Pancreas (tissue), 10 donors: ENCODE measurements around the gene IWS1. TPM values are rescaled to one million over a fixed set of nuclear protein-coding genes. Genes with fewer than 3 reads are reported as not detected.
"Not testable (repeated sequence)": the region's sequence is repeated elsewhere in the genome, so short reads cannot be mapped to it uniquely, and the experiment has no call there.

Experiments used
- ATAC-seq, 4 donors: fragments of 200-7000 bp; cut with Tn5 transposase; one replicate each; pipeline versions ENCODE4 v1.8.0 to v1.9.1; 2020; ENCODE audit warnings: mild to moderate bottlenecking in 4 of 4, moderate library complexity in 4 of 4
- DNase-seq, 6 donors: peaks; one replicate each; pipeline ENCODE4 v3.0.0-alpha.2; 2020
- FAIRE-seq: peaks from 2 replicates; lab custom pipeline; 2012; peaks lifted over from hg19 to GRCh38; lab: Jason Lieb, UNC
- H3K27ac ChIP-seq, 4 donors: fragments of 200-600 bp; sonication (generic); 1 replicate in 3 of 4; 2 replicates in 1 of 4; pipeline versions ENCODE4 v1.5.0 to v1.8.0; 2020
- H3K27me3 ChIP-seq, 4 donors: fragments of 200-600 bp; one replicate each; pipeline ENCODE4 v1.8.0; 2021
- H3K36me3 ChIP-seq, 3 donors: fragments of 200-600 bp; sonication (generic) in 1 of 3; one replicate each; pipeline versions ENCODE4 v1.5.0 to v1.8.0; 2020 to 2021
- H3K4me1 ChIP-seq, 3 donors: fragments of 200-600 bp; one replicate each; pipeline ENCODE4 v1.8.0; 2021
- H3K4me3 ChIP-seq, 4 donors: fragments of 200-600 bp; sonication (generic) in 2 of 4; one replicate each; pipeline versions ENCODE4 v1.5.0 to v1.8.0; 2020 to 2021
- H3K9me3 ChIP-seq, 4 donors: fragments of 200-600 bp; one replicate each; pipeline ENCODE4 v1.8.0; 2021
- CTCF ChIP-seq, 4 donors: fragments of 200-600 bp; sonication (generic) in 3 of 4; IDR thresholded peaks; one replicate each; pipeline versions ENCODE4 v1.5.0 to v1.8.0; 2021; ENCODE audit warnings: antibody characterized with exemption in 4 of 4
- WGBS, 2 donors: extraction: QIAGEN DNeasy Blood & Tissue Kit; methylation state at CpG; one replicate each; pipeline ENCODE4 v1.1.7; 2013; 5-methylcytosine and 5-hydroxymethylcytosine counted together
- intact Hi-C, 3 donors: fragments of 100-400 bp; cut with DNase I; formaldehyde crosslinking; loops; one replicate each; pipeline versions ENCODE4 v1.11.1 to v1.14.2; 2022
- polyA plus RNA-seq, 2 donors: library from polyadenylated mRNA; stranded (reverse); fragments of 200-250 nt; gene quantifications; one replicate each; pipeline ENCODE4 v1.2.3, GENCODE V29; 2013
- total RNA-seq, 6 donors: library from RNA; stranded (reverse); fragmentation: NEBNext Ultra II Directional in 4 of 6; extraction: Animal tissue kit (Norgen Biotek cat#: 25700) in 4 of 6; gene quantifications; one replicate each; pipeline versions ENCODE4 v1.2.1 to v1.2.4, GENCODE V29; 2021 to 2023
- donor health status: healthy with polysubstance abuse.
- donor health status: DM: no; HTN: no; CAD: no; lungs with moderate emphysema.
- donor health status: DM: no; HTN: no; CAD: no.
- donor health status: control.
- donor health status: control.
- donor health status: Bipolar disorder and iron deficiency.
- donor health status: DM: yes; HTN: yes; CAD: no.
- donor health status: DM: no; HTN: no; CAD: no.
- donor health status: DM: no; HTN: no; CAD: no.
- donor health status: DM: yes; HTN: yes; CAD: no.

Gene IWS1
- total and polyA plus RNA-seq, 8 donors: 9.7 to 22.3 (median 13.9) TPM

- intact Hi-C loops: no loop called here
- DNase-seq (peak in 1 of 6 donors; percentile 27), ATAC-seq (no peak), FAIRE-seq (no peak)
- Histone ChIP-seq H3K9me3 (no peaks in the 10 kb centered on the region), H3K4me1 (no peaks in the 10 kb centered on the region), H3K4me3 (no peak overlapping the region), H3K27me3 (no peaks in the 10 kb centered on the region), H3K36me3 (no peaks in the 10 kb centered on the region), H3K27ac (no peak overlapping the region)
- 86 to 90% methylated on average over 17 of the region's 17 CpGs for WGBS, 2 donors
- no peak for TF ChIP-seq CTCF (IDR thresholded peaks at IDR 0.05)
Observed at GRCh38 chr2:127573771-127574170, 47.5 kb upstream of the IWS1 start.

- DNase-seq: no peak
- FAIRE-seq: no peak
- intact Hi-C loops: no loop called here
Observed at GRCh38 chr2:127573298-127573697, 47.0 kb upstream of the IWS1 start.

GRCh38 chr2:127572841-127573240, 46.6 kb upstream of the IWS1 start:
- TF ChIP-seq CTCF (IDR thresholded peaks at IDR 0.05): no peak
- intact Hi-C loops: no loop called here
- Histone ChIP-seq H3K27ac (no peak overlapping the region), H3K4me1 (no peaks in the 10 kb centered on the region), H3K27me3 (no peaks in the 10 kb centered on the region), H3K9me3 (no peaks in the 10 kb centered on the region), H3K4me3 (no peak overlapping the region), H3K36me3 (no peaks in the 10 kb centered on the region)
- ATAC-seq (no peak), DNase-seq (no peak), FAIRE-seq (no peak)
- WGBS, 2 donors: 68 to 75% methylated on average over 5 of the region's 5 CpGs

More at GRCh38 chr2:127573298-127573697, 47.0 kb upstream of the IWS1 start:
- no peaks in the 10 kb centered on the region for H3K27me3 ChIP-seq
- 86 to 92% methylated on average over 6 of the region's 6 CpGs for WGBS, 2 donors
- no peak for TF ChIP-seq CTCF (IDR thresholded peaks at IDR 0.05)
- H3K4me1 ChIP-seq: no peaks in the 10 kb centered on the region
- no peaks in the 10 kb centered on the region for H3K9me3 ChIP-seq
- H3K4me3 ChIP-seq: no peak overlapping the region
- no peak for ATAC-seq
- H3K36me3 ChIP-seq: no peaks in the 10 kb centered on the region
- H3K27ac ChIP-seq: no peak overlapping the region

- intact Hi-C loops, H3K4me1 ChIP-seq, H3K27me3 ChIP-seq, FAIRE-seq, H3K4me3 ChIP-seq, DNase-seq, H3K36me3 ChIP-seq, H3K9me3 ChIP-seq, H3K27ac ChIP-seq, ATAC-seq: not testable (repeated sequence)
- 84 to 91% methylated on average over 1 to 2 of the region's 2 CpGs for WGBS, 2 donors
Observed at GRCh38 chr2:127572352-127572751, 46.1 kb upstream of the IWS1 start.

- no peaks in the 10 kb centered on the region for H3K27me3 ChIP-seq
- 52 to 59% methylated on average over 18 of the region's 18 CpGs for WGBS, 2 donors
- H3K36me3 ChIP-seq: no peaks in the 10 kb centered on the region
- no peak overlapping the region for H3K27ac ChIP-seq
- intact Hi-C loops: no loop called here
- TF ChIP-seq CTCF (IDR thresholded peaks at IDR 0.05): no peak
- FAIRE-seq (no peak), DNase-seq (peak in 1 of 6 donors; percentile 47), ATAC-seq (peak in 1 of 4 donors; percentile 57)
- H3K4me1 ChIP-seq: no peaks in the 10 kb centered on the region
- H3K9me3 ChIP-seq: no peaks in the 10 kb centered on the region
- H3K4me3 ChIP-seq: no peak overlapping the region
Observed at GRCh38 chr2:127570282-127571250, 44.3 kb upstream of the IWS1 start.
